ENCODE data around the gene ING1.

The ING1 gene

GRCh38 chr13:110772091-110772984 lies 58.8 kb downstream of the ING1 start:
- DNase-seq (ENCODE audit: low spot score) = no peak

All from pons (tissue), 1 donor.